ENCODE data around the gene SUGP2.

GRCh38 chr19:19039901-19040300, 6.6 kb upstream of the SUGP2 start:
- TF ChIP-seq EZH2 (IDR thresholded peaks at IDR 0.05) (no peak), CTCF (IDR thresholded peaks at IDR 0.05) (no peak)
